ENCODE measurements around the gene GFRA1. TPM values are rescaled to one million over a fixed set of nuclear protein-coding genes. Genes with fewer than 3 reads are reported as not detected.

The GFRA1 gene
- total RNA-seq, 1 experiment from 2014 or later: 0.30 TPM

GRCh38 chr10:116136261-116136660, 136.7 kb downstream of the GFRA1 start:
- H3K79me2 ChIP-seq (ENCODE audit: insufficient read depth, low read length): no peaks in the 10 kb centered on the region
- DNase-seq (ENCODE audit: low read depth, low spot score) (no peak), ATAC-seq (no peak)
- no peaks in the 10 kb centered on the region for H3K9me3 ChIP-seq (ENCODE audit: control insufficient read depth in 1 of 2, insufficient read depth in 1 of 2, low read depth in 1 of 2, low read length in 2 of 2)
- no peaks in the 10 kb centered on the region for H3K9me2 ChIP-seq (ENCODE audit: insufficient read depth)
- H3K9ac ChIP-seq (ENCODE audit: low read length): no peak overlapping the region
- no peaks in the 10 kb centered on the region for H3K4me1 ChIP-seq (ENCODE audit: control insufficient read depth in 1 of 2, insufficient read depth in 2 of 2, low read length in 2 of 2)
- ChIA-PET CTCF (no interaction called here), POLR2A (no interaction called here), RAD21 (ENCODE audit: low non-redundant PET in 1 of 2, low total read pairs in 2 of 2, uncharacterized antibody in 2 of 2, unreplicated experiment in 2 of 2) (no interaction called here)
- peaks cover 48% of the 10 kb centered on the region; the same call in 1 of the 2 replicates for H3K27me3 ChIP-seq (ENCODE audit: insufficient read depth, low read length)
- intact Hi-C loops (cut with micrococcal nuclease): no loop called here
- H2AFZ ChIP-seq (ENCODE audit: low read depth, low read length, poor library complexity, severe bottlenecking): no peak overlapping the region
- H3K27ac ChIP-seq (ENCODE audit: low read depth, low read length): no peak overlapping the region
- H3K4me2 ChIP-seq (ENCODE audit: low read length): no peak overlapping the region
- H3K36me3 ChIP-seq (ENCODE audit: control insufficient read depth in 1 of 2, insufficient read depth in 2 of 2, low read length in 2 of 2): no peaks in the 10 kb centered on the region
- BruUV-seq (replicated peaks): no TSS peak
- no peaks in the 10 kb centered on the region for H4K20me1 ChIP-seq (ENCODE audit: insufficient read depth)
- H3K4me3 ChIP-seq (replicated peaks in 1 of 2; ENCODE audit: low read depth in 1 of 2, low read length in 2 of 2): no peak overlapping the region
- no peak for TF ChIP-seq CBX3 (IDR thresholded peaks at IDR 0.05; ENCODE audit: low read depth)
- TF ChIP-seq CEBPB (IDR thresholded peaks at IDR 0.05; ENCODE audit: low read depth): no peak
- no peak for TF ChIP-seq ZNF274 (IDR thresholded peaks at IDR 0.05; ENCODE audit: low read depth, low read length)
- TF ChIP-seq YY1 (IDR thresholded peaks at IDR 0.05; ENCODE audit: extremely low read depth, insufficient replicate concordance, low read depth, low read length): no peak
- TF ChIP-seq CTCF (IDR thresholded peaks at IDR 0.05 in 2 of 3, conservative IDR thresholded peaks at IDR 0.05 in 1 of 3; ENCODE audit: borderline replicate concordance in 1 of 3, insufficient read depth in 1 of 3, low read depth in 2 of 3, low read length in 2 of 3): no peak
- TF ChIP-seq FOSL1 (IDR thresholded peaks at IDR 0.05; ENCODE audit: low read depth): no peak
- no peak for TF ChIP-seq TCF7L2 (IDR thresholded peaks at IDR 0.05; ENCODE audit: borderline replicate concordance, extremely low read depth, insufficient read depth, insufficient read length)
- TF ChIP-seq POLR2A (IDR thresholded peaks at IDR 0.05; ENCODE audit: borderline replicate concordance, extremely low read depth, insufficient read depth, insufficient read length): no peak
- no peak for TF ChIP-seq SRF (IDR thresholded peaks at IDR 0.05; ENCODE audit: low read depth)
- TF ChIP-seq ELF1 (IDR thresholded peaks at IDR 0.05; ENCODE audit: borderline replicate concordance, low read depth): no peak
- TF ChIP-seq SP1 (IDR thresholded peaks at IDR 0.05; ENCODE audit: low read depth): no peak
- TF ChIP-seq ZBTB33 (IDR thresholded peaks at IDR 0.05; ENCODE audit: extremely low read depth, insufficient replicate concordance, low read length): no peak
- TF ChIP-seq POLR2AphosphoS5 (IDR thresholded peaks at IDR 0.05; ENCODE audit: low read depth, low read length): no peak
- TF ChIP-seq JUND (IDR thresholded peaks at IDR 0.05): no peak
- TF ChIP-seq EZH2phosphoT487 (IDR thresholded peaks at IDR 0.05; ENCODE audit: borderline replicate concordance): no peak
- TF ChIP-seq ZFX (IDR thresholded peaks at IDR 0.05): no peak
